VCaP (cell line): ENCODE measurements around the gene TAS2R43.
"Not testable (repeated sequence)": the region's sequence is repeated elsewhere in the genome, so short reads cannot be mapped to it uniquely, and the experiment has no call there.

ENCODE experiments used
- H3K27ac ChIP-seq: fragments of 450-650 bp; 2 replicates; pipeline ENCODE4 v1.5.1; 2017
- TF ChIP-seq, protein P1 (sequence below): fragments of 450-650 bp; conservative IDR thresholded peaks from 2 replicates; pipeline ENCODE4 v1.5.1; 2017; ENCODE audit warnings: mild to moderate bottlenecking, moderate library complexity

Gene TAS2R43

DNA sequence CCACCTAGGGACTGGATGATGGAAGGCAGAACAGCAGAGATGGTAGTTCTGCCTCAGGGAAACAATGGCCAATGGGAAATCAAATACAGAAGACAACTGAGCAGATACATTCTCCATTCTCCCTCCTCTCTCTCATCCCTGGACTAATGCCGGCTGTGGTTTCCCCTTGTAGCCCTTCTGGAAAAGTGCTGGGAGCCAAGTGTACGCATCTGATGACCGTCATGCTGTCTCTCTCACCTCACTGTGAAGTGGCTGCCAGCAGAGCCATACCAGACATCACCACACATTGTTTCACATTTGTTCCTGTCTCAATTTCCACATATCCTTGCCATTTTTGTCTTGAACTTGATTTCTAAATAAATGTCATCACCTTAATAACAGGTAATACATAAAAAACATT, 33.1 kb downstream of the TAS2R43 start:
- no peak overlapping the region for H3K27ac ChIP-seq
- TF ChIP-seq, protein P1, sequence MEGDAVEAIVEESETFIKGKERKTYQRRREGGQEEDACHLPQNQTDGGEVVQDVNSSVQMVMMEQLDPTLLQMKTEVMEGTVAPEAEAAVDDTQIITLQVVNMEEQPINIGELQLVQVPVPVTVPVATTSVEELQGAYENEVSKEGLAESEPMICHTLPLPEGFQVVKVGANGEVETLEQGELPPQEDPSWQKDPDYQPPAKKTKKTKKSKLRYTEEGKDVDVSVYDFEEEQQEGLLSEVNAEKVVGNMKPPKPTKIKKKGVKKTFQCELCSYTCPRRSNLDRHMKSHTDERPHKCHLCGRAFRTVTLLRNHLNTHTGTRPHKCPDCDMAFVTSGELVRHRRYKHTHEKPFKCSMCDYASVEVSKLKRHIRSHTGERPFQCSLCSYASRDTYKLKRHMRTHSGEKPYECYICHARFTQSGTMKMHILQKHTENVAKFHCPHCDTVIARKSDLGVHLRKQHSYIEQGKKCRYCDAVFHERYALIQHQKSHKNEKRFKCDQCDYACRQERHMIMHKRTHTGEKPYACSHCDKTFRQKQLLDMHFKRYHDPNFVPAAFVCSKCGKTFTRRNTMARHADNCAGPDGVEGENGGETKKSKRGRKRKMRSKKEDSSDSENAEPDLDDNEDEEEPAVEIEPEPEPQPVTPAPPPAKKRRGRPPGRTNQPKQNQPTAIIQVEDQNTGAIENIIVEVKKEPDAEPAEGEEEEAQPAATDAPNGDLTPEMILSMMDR = no peak

DNA sequence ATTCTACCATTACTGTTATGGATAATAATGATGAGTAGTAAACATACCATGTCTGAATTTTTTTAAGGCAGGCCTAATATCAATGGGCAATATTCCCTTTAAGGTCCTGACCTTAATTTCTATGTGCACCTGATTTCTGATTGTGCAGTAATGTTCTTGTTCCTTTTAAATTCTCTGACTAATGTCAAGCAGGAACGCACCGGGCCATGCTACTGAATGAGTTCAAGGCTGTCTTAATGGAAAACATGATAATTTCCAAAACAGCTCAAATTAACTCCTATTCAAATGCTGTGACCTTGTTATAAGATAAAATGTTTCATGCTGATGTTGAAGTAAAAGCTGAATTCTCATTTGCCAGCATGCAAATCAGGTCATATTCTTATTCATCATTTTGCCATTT, 36.8 kb downstream of the TAS2R43 start:
- no peak overlapping the region for H3K27ac ChIP-seq
- TF ChIP-seq, protein P1 = no peak

DNA sequence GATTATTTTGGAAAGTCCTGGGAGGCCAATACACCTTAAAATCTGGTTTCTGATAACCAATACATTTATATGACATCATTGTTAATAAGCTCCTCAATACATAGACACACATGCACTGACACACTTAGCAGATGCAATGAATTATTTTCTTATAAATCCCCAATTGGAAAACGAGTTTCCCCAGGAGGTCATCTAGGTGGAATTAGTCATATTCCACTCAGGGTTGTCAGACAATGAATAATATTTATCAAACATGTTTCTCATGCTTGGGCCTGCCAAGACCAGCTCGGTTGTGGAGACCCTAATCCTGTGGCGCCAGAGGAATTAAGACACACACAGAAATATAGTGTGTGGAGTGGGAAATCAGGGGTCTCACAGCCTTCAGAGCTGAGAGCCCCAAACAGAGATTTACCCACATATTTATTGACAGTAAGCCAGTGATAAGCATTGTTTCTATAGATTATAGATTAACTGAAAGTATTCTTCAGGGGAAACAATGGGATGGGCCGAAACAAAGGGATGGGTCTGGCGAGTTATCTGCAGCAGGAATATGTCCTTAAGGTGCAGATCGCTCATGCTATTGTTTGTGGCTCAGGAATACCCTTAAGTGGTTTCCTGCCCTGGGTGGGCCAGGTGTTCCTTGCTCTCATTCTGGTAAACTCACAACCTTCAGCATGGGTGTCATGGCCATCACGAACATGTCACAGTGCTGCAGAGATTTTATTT, 42.1 kb downstream of the TAS2R43 start:
- H3K27ac ChIP-seq = not testable (repeated sequence)

DNA sequence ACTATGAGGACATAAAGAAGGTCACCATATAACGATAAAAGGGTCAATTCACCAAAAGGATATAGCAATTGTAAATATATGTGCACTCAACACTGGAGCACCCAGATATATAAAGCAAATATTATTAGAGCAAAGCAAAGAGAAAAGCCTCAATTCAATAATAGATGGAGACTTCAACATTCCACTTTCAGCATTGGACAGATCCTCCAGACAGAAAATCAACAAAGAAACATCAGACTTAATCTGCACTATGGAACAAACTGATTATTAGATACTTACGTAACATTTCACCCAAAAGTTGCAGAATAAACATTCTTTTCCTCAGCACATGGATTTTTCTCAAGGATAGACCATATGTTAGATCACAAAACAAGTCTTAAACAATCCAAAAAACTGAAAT, 50.7 kb downstream of the TAS2R43 start:
- not testable (repeated sequence) for H3K27ac ChIP-seq
